CD4-positive, CD25-positive, alpha-beta regulatory T cell (primary cell): ENCODE data around the gene MYO1E. TPM values are rescaled to one million over a fixed set of nuclear protein-coding genes. Genes with fewer than 3 reads are reported as not detected.
A peak's percentile ranks its signal among the peaks of the same experiment; 100 is the strongest.

Experiments used
- ATAC-seq, 2 donors: fragments of 150-1000 bp; cut with Tn5 transposase; one replicate each; pipeline ENCODE4 v1.10.0; 2021; ENCODE audit warnings: low read depth in 2 of 2, moderate number of reproducible peaks in 2 of 2, moderate library complexity in 1 of 2
- DNase-seq, 3 donors: peaks; one replicate each; pipeline versions ENCODE4 v3.0.0 to v3.0.0-alpha.2; 2012 to 2022; ENCODE audit warnings: mixed read lengths in 1 of 3
- H3K27ac ChIP-seq: one replicate; pipeline ENCODE4 v1.7.0; 2013; ENCODE audit warnings: mild to moderate bottlenecking, low read length; ENCODE audit not compliant: insufficient read depth, poor library complexity, severe bottlenecking
- H3K27me3 ChIP-seq: one replicate; pipeline ENCODE4 v1.7.0; 2013; ENCODE audit warnings: low read length; ENCODE audit not compliant: control insufficient read depth, insufficient read depth
- H3K36me3 ChIP-seq: one replicate; pipeline ENCODE4 v1.7.0; 2013; ENCODE audit warnings: mild to moderate bottlenecking, low read length, moderate library complexity; ENCODE audit not compliant: control insufficient read depth, insufficient read depth
- H3K4me1 ChIP-seq: 2 replicates; pipeline ENCODE4 v1.7.0; 2013; ENCODE audit warnings: mild to moderate bottlenecking, low read length; ENCODE audit not compliant: insufficient read depth, control insufficient read depth, poor library complexity, severe bottlenecking
- H3K4me3 ChIP-seq: one replicate; pipeline ENCODE4 v1.7.0; 2013; ENCODE audit warnings: low read depth, mild to moderate bottlenecking, low read length, moderate library complexity
- H3K9me3 ChIP-seq, 2 experiments: 1 replicate in 1 of 2; 2 replicates in 1 of 2; pipeline ENCODE4 v1.7.0; 2013; ENCODE audit warnings: low read length in 2 of 2, mild to moderate bottlenecking in 1 of 2, moderate library complexity in 1 of 2; ENCODE audit not compliant: control insufficient read depth in 2 of 2
- H3K27ac Mint-ChIP-seq, 3 donors: one replicate each; pipeline ENCODE4 v1.8.0; 2020 to 2022; ENCODE audit warnings: mild to moderate bottlenecking in 3 of 3, mixed read lengths in 3 of 3, moderate library complexity in 2 of 3
- H3K27me3 Mint-ChIP-seq: one replicate; pipeline ENCODE4 v1.8.0; 2022; ENCODE audit warnings: mild to moderate bottlenecking, mixed read lengths
- H3K36me3 Mint-ChIP-seq: one replicate; pipeline ENCODE4 v1.8.0; 2020; ENCODE audit warnings: mixed read lengths
- H3K4me1 Mint-ChIP-seq, 4 donors: one replicate each; pipeline ENCODE4 v1.8.0; 2020 to 2022; ENCODE audit warnings: mixed read lengths in 4 of 4, mild to moderate bottlenecking in 1 of 4
- H3K4me3 Mint-ChIP-seq, 4 donors: one replicate each; pipeline ENCODE4 v1.8.0; 2020 to 2022; ENCODE audit warnings: mild to moderate bottlenecking in 4 of 4, mixed read lengths in 4 of 4, moderate library complexity in 3 of 4
- H3K9me3 Mint-ChIP-seq, 7 donors: one replicate each; pipeline ENCODE4 v1.8.0; 2020 to 2022; ENCODE audit warnings: mixed read lengths in 7 of 7, mild to moderate bottlenecking in 3 of 7, moderate library complexity in 2 of 7
- polyA plus RNA-seq, 4 donors: library from polyadenylated mRNA; unstranded; fragments of 300-500 nt; fragmentation: Illumina TruSeq; gene quantifications; one replicate each; pipeline ENCODE4 v1.2.3, GENCODE V29; 2021
- total RNA-seq: library from RNA; stranded (reverse); gene quantifications from one replicate; pipeline ENCODE4 v1.2.3, GENCODE V29; 2022

MYO1E gene
- 1.5 TPM for total RNA-seq
- 1 to 10 TPM in 1 of 4 donors, under 1 TPM in 3; 0.14 to 1.6 (median 0.45) TPM for polyA plus RNA-seq

DNA sequence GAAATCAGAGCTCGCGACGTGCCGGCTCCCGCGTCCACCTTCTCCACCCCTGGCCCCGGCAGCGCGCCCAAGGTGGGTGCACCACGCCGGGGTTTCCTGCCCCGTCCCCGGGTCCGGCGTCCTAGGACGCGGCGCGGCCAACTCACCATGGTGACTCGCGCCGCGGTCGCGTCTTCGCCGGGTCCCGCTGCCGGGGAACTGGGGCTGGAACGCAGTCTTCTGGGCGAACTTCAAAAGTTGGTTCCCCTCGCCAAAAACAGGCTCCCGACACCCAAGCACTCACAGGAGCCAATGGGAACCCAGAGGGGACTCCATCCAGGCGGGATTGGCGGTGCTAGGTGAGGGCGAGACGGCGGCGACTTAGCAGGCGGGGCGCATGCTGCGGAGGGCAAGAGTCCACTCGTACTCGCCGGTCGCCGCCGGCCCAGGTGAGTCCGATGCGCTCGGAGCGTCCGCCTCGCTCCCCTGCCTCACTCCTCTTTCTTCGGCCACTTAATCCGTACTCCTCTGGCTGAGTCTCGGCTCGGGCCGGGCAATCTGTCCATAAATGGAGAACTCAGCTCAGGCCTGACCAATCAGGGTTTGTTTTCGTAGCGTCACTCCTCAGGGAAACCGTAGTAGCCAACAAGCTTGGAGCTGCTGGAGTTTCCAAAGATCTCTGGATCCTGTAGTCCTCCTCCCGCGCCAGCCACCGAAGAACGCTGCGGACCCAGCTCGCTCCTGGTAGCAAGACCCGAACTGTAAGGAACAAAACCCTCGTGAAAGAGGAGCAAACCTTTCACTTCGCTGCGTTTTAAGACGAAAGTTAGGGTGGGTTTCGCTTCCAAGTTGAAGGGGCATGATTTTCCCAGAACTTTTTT is at the start of gene MYO1E:
Gene MYO1E (minus strand): TSS at position 520 of the 860 bp plus-strand sequence. CDS start 371 bp downstream, at position 149.
- peaks cover 24% of the 10 kb centered on the region for H3K27me3 ChIP-seq
- DNase-seq: peak in 2 of 3 donors; percentile 2 to 57
- H3K4me1 ChIP-seq: peaks cover 21% of the 10 kb centered on the region
- H3K27me3 Mint-ChIP-seq: peaks cover 64% of the 10 kb centered on the region
- H3K4me3 ChIP-seq: peak within 1 kb of the TSS; percentile 27
- peaks cover 0 to 2% (median 0%) of the 10 kb centered on the region in 7 donors for H3K9me3 Mint-ChIP-seq
- H3K27ac ChIP-seq: no peak within 1 kb of the TSS
- no peaks in the 10 kb centered on the region for H3K36me3 Mint-ChIP-seq
- peaks cover 5 to 21% (median 14%) of the 10 kb centered on the region in 4 donors for H3K4me1 Mint-ChIP-seq
- ATAC-seq: peak; percentile 23 to 35
- no peaks in the 10 kb centered on the region for H3K9me3 ChIP-seq
- H3K36me3 ChIP-seq: no peaks in the 10 kb centered on the region
- peak within 1 kb of the TSS in 2 of 3 donors; percentile 58 to 76 for H3K27ac Mint-ChIP-seq
- peak within 1 kb of the TSS; percentile 75 to 89 (median 82) for H3K4me3 Mint-ChIP-seq

DNA sequence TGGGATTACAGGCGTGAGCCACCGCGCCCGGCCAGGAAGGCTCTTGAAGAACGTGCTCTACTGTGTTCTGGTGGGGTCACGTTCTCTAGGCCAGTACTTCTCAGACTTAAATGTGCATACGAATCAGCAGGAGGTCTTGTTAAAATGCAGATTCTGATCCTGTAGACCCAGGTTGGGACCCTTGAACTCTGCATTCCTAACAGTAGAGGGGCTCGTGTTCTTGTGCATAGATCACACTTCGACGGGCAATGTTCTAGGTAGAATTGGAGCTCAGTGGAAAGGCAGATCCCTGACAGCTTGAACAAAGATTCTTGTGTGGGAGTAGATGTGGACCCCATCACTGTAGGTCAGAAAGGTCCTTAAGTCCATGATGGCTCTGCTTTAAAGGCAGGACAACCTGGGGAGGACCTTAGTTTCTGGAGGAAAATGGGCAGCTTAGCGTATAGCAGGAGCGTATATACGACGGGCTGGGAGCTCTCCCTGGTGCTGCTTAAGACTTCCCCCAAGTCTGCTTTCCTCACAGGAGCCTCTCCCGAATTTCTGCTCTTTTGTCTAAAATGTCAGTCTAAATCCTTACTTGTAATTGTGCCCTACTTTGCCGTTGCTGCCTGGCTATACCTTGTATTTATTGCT is 48.4 kb upstream of the MYO1E start:
- DNase-seq (no peak), ATAC-seq (no peak)
- Histone ChIP-seq H3K36me3 (no peaks in the 10 kb centered on the region), H3K4me1 (peaks cover 3% of the 10 kb centered on the region), H3K27ac (no peak overlapping the region), H3K27me3 (peaks cover 4% of the 10 kb centered on the region), H3K9me3 (no peaks in the 10 kb centered on the region), H3K4me3 (no peak overlapping the region)
- Mint-ChIP-seq H3K27ac (no peak overlapping the region), H3K9me3 (peaks cover 0 to 2% (median 0%) of the 10 kb centered on the region in 7 donors), H3K36me3 (no peaks in the 10 kb centered on the region), H3K4me1 (peaks cover 0 to 7% (median 4%) of the 10 kb centered on the region in 4 donors), H3K27me3 (peaks cover 33% of the 10 kb centered on the region), H3K4me3 (no peak overlapping the region)

DNA sequence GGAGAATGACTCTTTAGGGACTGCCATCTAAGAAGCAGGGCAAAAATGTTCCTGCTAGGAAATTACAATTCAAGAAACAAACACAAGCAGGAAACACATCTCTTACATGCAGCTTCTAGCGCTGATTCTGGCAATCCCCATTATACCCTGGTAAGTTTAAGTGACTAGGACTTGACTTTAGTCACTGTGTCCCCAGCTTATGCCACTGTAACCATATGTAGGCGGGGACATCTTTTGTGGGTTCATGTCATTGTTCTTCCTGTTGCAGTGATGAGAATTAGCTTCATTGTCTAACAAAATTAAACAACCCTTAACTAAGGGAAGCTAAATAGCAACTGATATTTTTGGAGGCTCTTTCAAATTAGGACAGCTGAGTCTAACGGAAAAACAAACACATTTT is 47.4 kb upstream of the MYO1E start:
- peaks cover 0 to 7% (median 4%) of the 10 kb centered on the region in 4 donors for H3K4me1 Mint-ChIP-seq
- peaks cover 33% of the 10 kb centered on the region for H3K27me3 Mint-ChIP-seq
- DNase-seq (peak in 1 of 3 donors; percentile 49), ATAC-seq (peak in 1 of 2 donors; percentile 48)
- Histone ChIP-seq H3K27me3 (peaks cover 4% of the 10 kb centered on the region), H3K4me1 (peaks cover 3% of the 10 kb centered on the region), H3K36me3 (no peaks in the 10 kb centered on the region), H3K27ac (no peak overlapping the region), H3K9me3 (no peaks in the 10 kb centered on the region), H3K4me3 (no peak overlapping the region)
- no peaks in the 10 kb centered on the region for H3K36me3 Mint-ChIP-seq
- no peak overlapping the region for H3K4me3 Mint-ChIP-seq
- H3K27ac Mint-ChIP-seq: no peak overlapping the region
- H3K9me3 Mint-ChIP-seq: peaks cover 0 to 2% (median 0%) of the 10 kb centered on the region in 7 donors

DNA sequence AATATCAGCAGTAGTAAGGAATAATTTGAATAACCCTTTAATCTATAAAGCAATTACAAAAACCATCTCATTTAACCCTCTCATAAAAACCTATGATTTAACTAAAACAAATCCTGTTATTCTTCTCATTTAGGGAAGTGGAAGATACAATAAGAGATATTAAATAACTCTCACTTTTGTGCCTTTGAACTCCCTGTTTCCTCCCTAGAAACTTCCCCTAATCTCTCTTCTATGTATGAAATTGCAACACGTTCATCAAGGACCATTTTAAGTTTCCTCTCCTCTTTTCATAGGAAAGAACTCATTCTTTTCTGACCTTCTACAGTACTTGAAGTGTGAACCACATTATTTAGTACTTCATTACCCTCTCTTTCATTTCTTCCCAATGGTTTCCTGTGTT is 46.5 kb upstream of the MYO1E start:
- H3K4me1 Mint-ChIP-seq: peaks cover 3 to 7% (median 4%) of the 10 kb centered on the region in 4 donors
- H3K27ac Mint-ChIP-seq: no peak overlapping the region

DNA sequence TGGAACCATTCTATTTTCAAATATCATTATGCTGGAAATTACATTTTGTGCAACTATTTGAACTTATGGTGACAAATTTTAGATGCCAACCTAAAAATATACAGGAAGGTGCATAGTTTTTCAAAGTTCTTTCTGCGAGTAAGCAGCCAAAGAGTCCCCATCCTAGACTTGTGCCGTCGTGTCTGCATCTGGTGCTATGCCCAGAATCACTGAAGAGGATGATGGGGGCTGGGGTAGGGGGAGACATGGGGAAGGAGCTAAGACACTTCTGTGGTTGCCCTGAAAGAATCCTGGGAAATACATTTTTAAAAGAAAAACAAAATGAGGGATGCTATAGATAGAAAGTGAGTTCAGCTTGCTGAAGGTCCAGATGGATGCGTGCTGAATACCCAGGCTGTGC is 44.1 kb upstream of the MYO1E start:
- peaks cover 4% of the 10 kb centered on the region for H3K27me3 ChIP-seq
- H3K4me1 Mint-ChIP-seq: peaks cover 5 to 22% (median 12%) of the 10 kb centered on the region in 4 donors
- ATAC-seq: no peak
- H3K27ac Mint-ChIP-seq: no peak overlapping the region
- no peaks in the 10 kb centered on the region for H3K9me3 ChIP-seq
- no peak overlapping the region for H3K4me3 Mint-ChIP-seq
- no peaks in the 10 kb centered on the region for H3K36me3 ChIP-seq
- H3K27ac ChIP-seq: no peak overlapping the region
- no peak overlapping the region for H3K4me3 ChIP-seq
- peaks cover 28% of the 10 kb centered on the region for H3K27me3 Mint-ChIP-seq
- no peaks in the 10 kb centered on the region for H3K9me3 Mint-ChIP-seq
- H3K4me1 ChIP-seq: peaks cover 5% of the 10 kb centered on the region
- DNase-seq: no peak
- H3K36me3 Mint-ChIP-seq: no peaks in the 10 kb centered on the region

More for the DNA sequence above, 46.5 kb upstream of the MYO1E start:
- peaks cover 0 to 2% (median 0%) of the 10 kb centered on the region in 7 donors for H3K9me3 Mint-ChIP-seq
- DNase-seq (no peak), ATAC-seq (no peak)
- peaks cover 4% of the 10 kb centered on the region for H3K27me3 ChIP-seq
- no peak overlapping the region for H3K4me3 Mint-ChIP-seq
- H3K27me3 Mint-ChIP-seq: peaks cover 29% of the 10 kb centered on the region
- H3K9me3 ChIP-seq: no peaks in the 10 kb centered on the region
- H3K4me1 ChIP-seq: peaks cover 3% of the 10 kb centered on the region
- no peaks in the 10 kb centered on the region for H3K36me3 ChIP-seq
- H3K4me3 ChIP-seq: no peak overlapping the region
- no peak overlapping the region for H3K27ac ChIP-seq
- no peaks in the 10 kb centered on the region for H3K36me3 Mint-ChIP-seq

DNA sequence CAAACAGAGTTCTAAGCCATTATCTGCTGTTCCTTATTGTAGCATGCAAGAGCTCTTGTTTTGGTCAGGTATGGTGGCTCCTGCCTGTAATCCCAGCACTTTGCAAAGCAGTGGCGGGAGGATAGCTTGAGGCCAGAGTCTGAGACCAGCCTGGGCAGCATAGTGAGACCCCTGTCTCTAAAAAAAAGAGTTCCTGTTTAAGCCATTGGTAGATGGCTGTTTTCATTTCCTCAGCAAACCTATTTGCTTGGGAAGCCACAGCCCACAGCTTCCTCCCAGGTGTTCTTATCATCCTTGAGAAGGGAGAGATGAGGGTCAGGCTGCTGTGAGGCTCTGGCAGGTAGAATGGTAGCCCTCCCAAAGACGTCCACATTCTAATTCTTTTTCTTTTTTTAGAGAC is 40.9 kb upstream of the MYO1E start:
- H3K9me3 ChIP-seq: no peaks in the 10 kb centered on the region
- ATAC-seq (no peak), DNase-seq (no peak)
- Mint-ChIP-seq H3K27ac (no peak overlapping the region), H3K4me1 (peaks cover 5 to 21% (median 9%) of the 10 kb centered on the region in 4 donors), H3K4me3 (no peak overlapping the region), H3K36me3 (no peaks in the 10 kb centered on the region), H3K27me3 (peaks cover 29% of the 10 kb centered on the region), H3K9me3 (no peaks in the 10 kb centered on the region)
- no peak overlapping the region for H3K4me3 ChIP-seq
- H3K4me1 ChIP-seq: peaks cover 3% of the 10 kb centered on the region
- H3K36me3 ChIP-seq: no peaks in the 10 kb centered on the region
- H3K27me3 ChIP-seq: peaks cover 4% of the 10 kb centered on the region
- H3K27ac ChIP-seq: no peak overlapping the region

DNA sequence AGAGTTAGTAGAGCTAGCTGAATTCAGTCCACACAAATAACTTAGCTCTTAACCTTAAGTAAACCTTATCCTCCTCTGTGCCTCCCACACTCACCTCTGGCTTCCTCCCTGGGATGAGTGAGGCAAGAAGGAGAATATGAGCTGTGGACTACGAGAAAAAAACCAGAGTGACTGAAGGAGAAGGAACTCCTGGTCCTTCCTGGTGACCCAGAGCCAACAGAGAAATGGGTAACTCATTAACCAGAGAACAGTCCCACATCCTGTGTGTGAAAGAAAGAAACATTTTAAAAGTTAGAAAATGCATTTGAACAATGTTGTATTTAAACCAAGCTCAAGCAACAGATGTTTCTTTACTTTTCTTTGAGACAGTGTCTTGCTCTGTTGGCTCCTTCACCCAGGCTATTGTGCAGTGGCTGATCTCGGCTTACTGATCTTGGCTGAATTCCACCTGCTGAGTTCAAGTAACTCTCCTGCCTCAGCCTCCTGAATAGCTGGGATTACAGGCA is 37.8 kb upstream of the MYO1E start:
- no peak overlapping the region for H3K4me3 Mint-ChIP-seq
- peaks cover 5 to 21% (median 9%) of the 10 kb centered on the region in 4 donors for H3K4me1 Mint-ChIP-seq
- DNase-seq (peak in 1 of 3 donors; percentile 17), ATAC-seq (no peak)
- Histone ChIP-seq H3K4me3 (no peak overlapping the region), H3K9me3 (no peaks in the 10 kb centered on the region), H3K27ac (no peak overlapping the region), H3K36me3 (no peaks in the 10 kb centered on the region), H3K27me3 (no peaks in the 10 kb centered on the region), H3K4me1 (peaks cover 3% of the 10 kb centered on the region)
- peaks cover 22% of the 10 kb centered on the region for H3K27me3 Mint-ChIP-seq
- H3K36me3 Mint-ChIP-seq: no peaks in the 10 kb centered on the region
- H3K27ac Mint-ChIP-seq: peak overlapping the region in 2 of 3 donors; percentile 20 to 76
- H3K9me3 Mint-ChIP-seq: no peaks in the 10 kb centered on the region
